Large intestine (tissue), 3 donors: ENCODE measurements around the gene CALN1. TPM values are rescaled to one million over a fixed set of nuclear protein-coding genes. Genes with fewer than 3 reads are reported as not detected.

Experiments
- DNase-seq, 2 donors: peaks; one replicate each; pipeline versions ENCODE4 v3.0.0 to v3.0.0-alpha.2; 2013
- H3K27ac ChIP-seq: one replicate; pipeline ENCODE4 v1.5.1; 2013; ENCODE audit warnings: low read length
- H3K27me3 ChIP-seq: 2 replicates; pipeline ENCODE4 v1.6.1; 2013; ENCODE audit warnings: low read length; ENCODE audit not compliant: control insufficient read depth, insufficient read depth
- H3K36me3 ChIP-seq: 2 replicates; pipeline ENCODE4 v1.6.1; 2013; ENCODE audit warnings: low read length; ENCODE audit not compliant: control insufficient read depth, insufficient read depth
- H3K4me1 ChIP-seq: one replicate; pipeline ENCODE4 v1.6.1; 2013; ENCODE audit warnings: low read length; ENCODE audit not compliant: control insufficient read depth, insufficient read depth
- H3K4me3 ChIP-seq: one replicate; pipeline ENCODE4 v1.5.1; 2013; ENCODE audit warnings: low read length
- H3K9me3 ChIP-seq: one replicate; pipeline ENCODE4 v1.6.1; 2013; ENCODE audit warnings: mild to moderate bottlenecking, low read depth, low read length, moderate library complexity; ENCODE audit not compliant: control insufficient read depth
- WGBS: methylation state at CpG from one replicate; pipeline ENCODE4 v1.1.5; 2013; ENCODE audit warnings: low lambda C conversion rate; ENCODE audit not compliant: insufficient coverage; 5-methylcytosine and 5-hydroxymethylcytosine counted together
- polyA plus RNA-seq: library from polyadenylated mRNA; unstranded; fragments of 120-200 nt; gene quantifications from one replicate; pipeline ENCODE4 v1.2.1, GENCODE V29; 2013

CALN1 gene
- polyA plus RNA-seq, 1 donor, result 0.09 TPM

GRCh38 chr7:72249106-72249505 is 163.0 kb downstream of the CALN1 start:
- Histone ChIP-seq H3K4me3 (no peak overlapping the region), H3K27me3 (no peaks in the 10 kb centered on the region), H3K9me3 (no peaks in the 10 kb centered on the region), H3K36me3 (no peaks in the 10 kb centered on the region), H3K27ac (no peak overlapping the region), H3K4me1 (no peaks in the 10 kb centered on the region)
- DNase-seq, result no peak
- no CpG with 5 or more reads among the region's 3 CpGs for WGBS

- no peak for DNase-seq
- Histone ChIP-seq H3K27me3 (no peaks in the 10 kb centered on the region), H3K27ac (no peak overlapping the region), H3K4me3 (no peak overlapping the region), H3K36me3 (no peaks in the 10 kb centered on the region), H3K4me1 (no peaks in the 10 kb centered on the region), H3K9me3 (no peaks in the 10 kb centered on the region)
- no CpG with 5 or more reads among the region's 10 CpGs for WGBS
Measured at GRCh38 chr7:72244826-72245398, 167.2 kb downstream of the CALN1 start.

- Histone ChIP-seq H3K27ac (no peak overlapping the region), H3K4me1 (no peaks in the 10 kb centered on the region), H3K9me3 (no peaks in the 10 kb centered on the region), H3K4me3 (no peak overlapping the region), H3K36me3 (no peaks in the 10 kb centered on the region), H3K27me3 (no peaks in the 10 kb centered on the region)
- WGBS, result no CpG with 5 or more reads among the region's 6 CpGs
- DNase-seq, result no peak
Measured at GRCh38 chr7:72243329-72243728, 168.8 kb downstream of the CALN1 start.

GRCh38 chr7:72235351-72235750 is 176.8 kb downstream of the CALN1 start:
- no peaks in the 10 kb centered on the region for H3K27me3 ChIP-seq
- WGBS, result 83% methylated on average over 1 of the region's 5 CpGs
- no peaks in the 10 kb centered on the region for H3K4me1 ChIP-seq

GRCh38 chr7:72234086-72234485 is 178.1 kb downstream of the CALN1 start:
- H3K9me3 ChIP-seq, result no peaks in the 10 kb centered on the region
- H3K36me3 ChIP-seq, result no peaks in the 10 kb centered on the region
- WGBS, result no CpG with 5 or more reads among the region's 3 CpGs
- no peak overlapping the region for H3K4me3 ChIP-seq
- no peak for DNase-seq
- H3K4me1 ChIP-seq, result no peaks in the 10 kb centered on the region
- no peak overlapping the region for H3K27ac ChIP-seq
- no peaks in the 10 kb centered on the region for H3K27me3 ChIP-seq

More at GRCh38 chr7:72235351-72235750, 176.8 kb downstream of the CALN1 start:
- no peak overlapping the region for H3K27ac ChIP-seq
- H3K9me3 ChIP-seq, result no peaks in the 10 kb centered on the region
- no peak for DNase-seq
- H3K36me3 ChIP-seq, result no peaks in the 10 kb centered on the region
- no peak overlapping the region for H3K4me3 ChIP-seq

GRCh38 chr7:72230281-72230680 is 181.9 kb downstream of the CALN1 start:
- no peak overlapping the region for H3K27ac ChIP-seq
- WGBS, result no CpG with 5 or more reads among the region's 4 CpGs
- no peaks in the 10 kb centered on the region for H3K36me3 ChIP-seq
- H3K9me3 ChIP-seq, result no peaks in the 10 kb centered on the region
- no peak overlapping the region for H3K4me3 ChIP-seq
- H3K4me1 ChIP-seq, result no peaks in the 10 kb centered on the region
- no peak for DNase-seq
- H3K27me3 ChIP-seq, result no peaks in the 10 kb centered on the region

- Histone ChIP-seq H3K4me3 (no peak overlapping the region), H3K27ac (no peak overlapping the region), H3K4me1 (no peaks in the 10 kb centered on the region), H3K9me3 (no peaks in the 10 kb centered on the region), H3K36me3 (no peaks in the 10 kb centered on the region), H3K27me3 (no peaks in the 10 kb centered on the region)
- WGBS, result 100% methylated on average over 1 of the region's 2 CpGs
- no peak for DNase-seq
Measured at GRCh38 chr7:72223351-72223750, 188.8 kb downstream of the CALN1 start.

GRCh38 chr7:72222136-72222535 is 190.0 kb downstream of the CALN1 start:
- DNase-seq, result no peak
- Histone ChIP-seq H3K36me3 (no peaks in the 10 kb centered on the region), H3K4me3 (no peak overlapping the region), H3K27ac (no peak overlapping the region), H3K27me3 (no peaks in the 10 kb centered on the region), H3K4me1 (no peaks in the 10 kb centered on the region), H3K9me3 (no peaks in the 10 kb centered on the region)
- WGBS, result 100% methylated on average over 2 of the region's 5 CpGs

GRCh38 chr7:72219500-72219899 is 192.6 kb downstream of the CALN1 start:
- Histone ChIP-seq H3K9me3 (no peaks in the 10 kb centered on the region), H3K4me1 (no peaks in the 10 kb centered on the region), H3K27ac (no peak overlapping the region)

GRCh38 chr7:72217151-72217550 is 195.0 kb downstream of the CALN1 start:
- no peak for DNase-seq
- no CpG with 5 or more reads among the region's 5 CpGs for WGBS

More at GRCh38 chr7:72219500-72219899, 192.6 kb downstream of the CALN1 start:
- Histone ChIP-seq H3K27me3 (no peaks in the 10 kb centered on the region), H3K4me3 (no peak overlapping the region), H3K36me3 (no peaks in the 10 kb centered on the region)
- no peak for DNase-seq
- WGBS, result no CpG with 5 or more reads among the region's 7 CpGs

GRCh38 chr7:72213769-72214168 is 198.4 kb downstream of the CALN1 start:
- H3K4me3 ChIP-seq, result no peak overlapping the region
- DNase-seq, result no peak
- no peaks in the 10 kb centered on the region for H3K27me3 ChIP-seq
- H3K27ac ChIP-seq, result no peak overlapping the region
- no peaks in the 10 kb centered on the region for H3K9me3 ChIP-seq
- no CpG with 5 or more reads among the region's 5 CpGs for WGBS
- no peaks in the 10 kb centered on the region for H3K36me3 ChIP-seq
- H3K4me1 ChIP-seq, result no peaks in the 10 kb centered on the region

More at GRCh38 chr7:72217151-72217550, 195.0 kb downstream of the CALN1 start:
- Histone ChIP-seq H3K4me1 (no peaks in the 10 kb centered on the region), H3K27me3 (no peaks in the 10 kb centered on the region), H3K9me3 (no peaks in the 10 kb centered on the region), H3K27ac (no peak overlapping the region), H3K36me3 (no peaks in the 10 kb centered on the region), H3K4me3 (no peak overlapping the region)
